HG03457 (cell line): ENCODE measurements around the gene MTHFS.
"Not testable (repeated sequence)": the region's sequence is repeated elsewhere in the genome, so short reads cannot be mapped to it uniquely, and the experiment has no call there.

Source experiments
- ATAC-seq: cut with Tn5 transposase; IDR thresholded peaks from one replicate; pipeline ENCODE4 v1.9.1; 2021; ENCODE audit warnings: moderate number of reproducible peaks; ENCODE audit not compliant: unreplicated experiment

The MTHFS gene

DNA sequence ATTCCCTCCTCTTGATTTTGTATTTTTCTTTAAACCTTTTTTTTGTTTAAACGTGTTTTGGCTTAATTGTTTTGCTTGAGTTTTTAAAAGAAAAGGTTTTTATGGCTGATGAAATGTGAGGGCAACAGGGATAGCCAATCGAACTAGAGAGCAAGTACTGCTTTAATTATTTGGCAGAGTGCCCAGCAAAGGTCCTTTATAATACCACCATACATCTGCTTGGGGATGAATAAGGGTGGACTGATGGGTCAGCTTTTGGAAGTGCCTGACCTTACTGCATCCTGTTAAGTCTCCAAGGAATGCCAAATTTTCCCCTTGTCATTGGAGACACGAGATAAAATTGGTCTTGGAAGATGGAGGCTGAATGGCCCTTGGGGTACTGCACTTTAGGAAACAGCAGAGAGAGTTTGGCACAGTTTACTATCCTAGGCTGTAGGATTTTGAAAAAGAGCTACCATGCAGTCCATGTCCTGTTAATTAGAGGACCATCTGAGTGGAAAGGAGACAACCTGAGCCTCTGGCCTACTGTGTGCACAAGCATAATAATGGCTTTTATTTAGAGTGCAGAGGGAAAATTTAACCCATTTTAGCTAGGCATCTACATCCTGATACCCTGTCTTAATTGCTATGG lies 19.8 kb upstream of the MTHFS start:
- ATAC-seq: no peak

DNA sequence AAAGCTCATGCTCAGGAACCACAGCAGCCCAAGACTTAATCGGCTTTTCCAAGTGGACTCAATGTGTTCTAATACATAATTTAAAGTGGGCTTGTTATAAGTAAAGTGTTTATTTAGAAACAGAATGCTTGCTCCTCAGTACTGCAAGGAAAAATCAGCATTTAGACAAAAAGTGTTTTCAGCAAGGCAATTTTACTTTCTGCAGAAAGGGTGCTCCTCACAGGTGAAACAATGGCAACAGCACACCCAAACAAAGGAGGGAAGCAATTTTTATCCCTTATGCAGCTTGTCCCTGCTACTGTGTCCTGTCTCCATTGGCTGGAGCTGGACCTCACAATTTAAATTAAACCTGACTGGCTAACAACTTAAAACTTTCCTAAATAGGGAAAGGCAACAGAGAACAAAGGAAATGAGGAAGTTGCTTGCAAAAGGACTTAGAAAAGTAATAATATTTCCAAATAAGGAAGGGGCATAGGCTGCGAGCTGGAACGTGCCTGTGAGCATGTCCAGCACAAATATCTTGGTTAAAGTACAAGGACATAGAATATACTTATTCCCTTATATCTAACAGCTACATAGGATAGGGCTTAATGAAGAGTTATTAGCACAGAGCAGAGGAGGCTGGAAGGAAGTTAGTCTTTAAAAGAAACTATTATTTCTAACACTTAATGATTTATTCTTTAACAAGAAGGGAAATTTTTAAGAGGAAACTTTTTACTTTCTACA lies 19.1 kb upstream of the MTHFS start:
- not testable (repeated sequence) for ATAC-seq

DNA sequence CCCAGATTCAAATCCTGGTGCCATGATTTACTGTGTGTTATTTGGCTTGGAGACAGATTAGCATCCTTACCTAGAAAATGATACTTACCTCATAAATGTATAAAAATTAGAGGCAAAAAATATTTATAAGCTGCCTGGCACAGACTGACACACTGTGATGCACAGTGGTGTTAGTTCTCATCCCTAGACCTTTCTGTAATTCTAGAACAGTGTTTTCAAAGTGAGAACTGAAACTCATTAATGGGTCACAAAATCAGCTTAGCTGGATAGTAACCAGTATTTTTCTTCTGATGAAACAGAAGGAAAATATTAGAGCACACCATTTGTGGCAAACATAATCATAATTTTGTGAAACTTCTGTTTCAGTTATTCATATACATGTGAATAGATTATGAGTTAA lies 17.9 kb upstream of the MTHFS start:
- ATAC-seq: no peak

DNA sequence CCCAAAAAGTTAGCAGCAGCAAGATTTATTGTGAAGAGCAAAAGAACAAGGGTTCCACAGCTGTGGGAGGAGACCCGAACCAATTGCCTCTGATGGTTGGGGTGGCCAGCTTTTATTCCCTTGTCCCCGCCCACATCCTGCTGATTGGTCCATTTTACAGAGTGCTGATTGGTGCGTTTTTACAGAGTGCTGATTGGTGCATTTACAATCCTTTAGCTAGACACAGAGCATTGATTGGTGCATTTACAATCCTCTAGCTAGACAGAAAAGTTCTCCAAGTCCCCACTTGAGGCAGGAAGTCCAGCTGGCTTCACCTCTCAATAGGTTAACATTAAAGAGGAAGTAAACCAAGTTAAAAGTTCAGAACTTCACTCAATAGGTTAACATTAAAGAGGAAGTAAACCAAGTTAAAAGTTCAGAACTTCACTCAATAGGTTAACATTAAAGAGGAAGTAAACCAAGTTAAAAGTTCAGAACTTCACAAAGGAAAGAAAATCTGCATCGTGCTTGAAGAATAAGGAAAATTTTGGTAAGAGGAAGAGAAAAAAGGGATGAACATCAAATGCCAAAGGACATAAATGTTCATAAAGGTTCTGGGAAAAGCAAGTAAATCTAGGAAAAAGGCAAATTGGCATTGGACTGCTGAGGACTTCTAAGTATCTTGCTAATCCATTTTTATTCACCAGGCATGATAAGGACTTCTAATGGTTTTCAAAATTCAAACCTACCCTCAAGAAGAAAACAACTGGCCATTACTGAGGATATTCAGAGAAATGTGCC lies 12.9 kb upstream of the MTHFS start:
- ATAC-seq: not testable (repeated sequence)

DNA sequence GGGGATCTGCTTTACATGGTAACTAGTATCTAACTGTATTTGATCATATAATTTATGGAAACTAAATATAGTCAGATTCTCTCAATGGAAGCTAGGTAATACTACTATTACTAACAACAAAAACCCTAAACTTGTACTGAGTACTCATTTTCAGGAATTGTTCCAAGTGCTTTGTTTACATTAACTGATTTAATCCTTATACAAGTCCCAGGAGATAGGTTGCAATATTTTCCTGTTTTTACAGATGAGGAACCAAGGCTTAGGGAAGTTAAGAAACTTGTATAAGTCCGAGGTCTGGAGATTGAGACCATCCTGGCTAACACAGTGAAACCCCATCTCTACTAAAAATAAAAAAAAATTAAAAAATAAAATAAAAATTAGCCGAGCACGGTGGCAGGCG lies 7.5 kb upstream of the MTHFS start:
- no peak for ATAC-seq

DNA sequence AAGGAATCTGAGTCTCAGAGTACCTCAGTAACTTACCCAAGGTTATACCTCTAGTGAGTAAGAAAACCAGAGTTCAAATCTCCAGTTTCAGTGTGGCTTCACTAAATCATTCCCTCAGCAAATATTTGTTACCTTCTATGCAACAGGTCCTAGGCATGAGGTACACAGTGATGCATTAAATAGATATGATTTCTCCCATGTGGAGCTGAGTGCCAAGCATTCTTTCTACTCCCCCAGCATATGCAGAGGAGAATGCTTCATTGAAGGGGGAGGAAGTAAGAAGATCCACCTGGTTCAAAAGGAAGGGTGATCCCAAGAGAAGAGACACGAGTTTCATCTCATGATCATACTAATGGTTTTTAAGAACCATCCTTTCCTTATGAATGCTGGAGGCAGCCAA lies 6.8 kb upstream of the MTHFS start:
- no peak for ATAC-seq

DNA sequence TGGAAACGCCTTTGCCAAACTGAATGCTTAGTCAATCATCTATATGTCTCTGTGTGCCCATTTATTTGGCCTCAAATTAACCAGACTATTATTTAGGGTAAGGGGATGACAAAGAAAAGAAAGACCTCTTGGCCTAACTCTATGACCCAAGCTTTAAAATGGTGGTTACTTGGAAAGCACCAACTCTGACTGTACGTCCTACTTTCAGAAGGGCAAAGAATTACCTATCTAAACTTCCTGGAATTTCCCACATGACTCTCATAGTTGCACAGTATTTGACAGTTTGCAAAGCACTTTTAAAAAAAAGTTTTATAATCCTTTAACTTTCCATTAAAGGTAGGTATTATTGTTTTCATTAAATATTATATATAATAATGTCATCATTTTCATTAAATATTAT lies 6.3 kb upstream of the MTHFS start:
- no peak for ATAC-seq

DNA sequence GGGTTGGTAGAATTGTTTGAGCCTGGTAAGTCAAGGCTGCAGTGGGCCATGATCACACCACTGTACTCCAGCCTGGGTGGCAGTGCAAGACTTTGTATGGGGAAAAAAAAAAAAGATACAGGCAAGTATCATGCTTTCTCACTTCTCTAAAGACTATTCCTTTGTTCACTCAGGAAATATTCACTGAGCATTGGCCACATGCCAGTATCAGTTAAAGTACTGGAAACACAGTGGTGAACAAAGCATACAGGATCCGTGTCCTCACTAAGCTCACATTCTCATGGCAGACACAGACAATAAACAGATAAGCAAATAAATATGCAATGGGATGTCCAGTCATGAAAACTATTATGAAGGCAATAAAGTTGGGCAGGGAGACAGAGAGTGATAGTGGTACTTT lies 5.1 kb upstream of the MTHFS start:
- no peak for ATAC-seq

DNA sequence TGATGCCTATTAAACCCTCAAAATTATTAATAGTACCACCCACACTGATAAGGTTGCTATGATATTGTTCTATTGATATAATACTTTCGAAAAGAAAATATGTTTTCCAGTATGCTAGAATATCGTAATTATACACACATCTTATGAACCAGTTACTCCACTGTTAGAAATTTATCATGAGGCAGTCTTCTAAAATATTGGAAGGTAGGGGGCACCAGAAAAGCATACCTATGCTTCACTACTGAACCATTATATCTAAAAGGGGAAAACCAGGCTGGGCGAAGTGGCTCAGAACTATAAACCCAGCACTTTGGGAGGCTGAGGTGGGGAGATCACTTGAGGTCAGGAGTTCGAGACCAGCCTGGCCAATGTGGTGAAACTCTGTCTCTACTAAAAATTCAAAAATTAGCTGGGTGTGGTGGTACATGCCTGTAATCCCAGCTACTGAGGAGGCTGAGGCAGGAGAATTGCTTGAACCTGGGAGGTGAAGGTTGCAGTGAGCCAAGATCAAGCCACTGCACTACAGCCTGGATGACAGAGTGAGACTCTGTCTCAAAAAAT lies 4.1 kb upstream of the MTHFS start:
- ATAC-seq: not testable (repeated sequence)

DNA sequence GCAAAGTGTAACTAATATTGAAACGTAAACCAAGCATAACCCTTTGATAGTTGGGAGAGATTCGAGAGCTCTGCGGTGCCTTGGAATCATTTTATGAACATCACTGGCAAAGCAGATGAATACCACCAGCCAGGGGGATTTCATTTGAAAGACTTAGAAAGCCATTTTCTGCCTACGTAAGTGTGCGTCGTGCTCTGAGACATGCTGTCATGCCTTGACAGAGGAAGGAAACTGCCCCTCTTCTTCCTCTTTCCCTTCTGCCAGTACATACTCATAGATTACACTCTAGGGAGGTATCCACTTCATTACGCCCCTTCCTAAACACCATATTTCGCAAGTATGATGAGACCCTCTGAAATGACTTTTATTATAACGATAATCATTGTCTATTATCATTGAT lies 3.3 kb upstream of the MTHFS start:
- ATAC-seq: no peak

DNA sequence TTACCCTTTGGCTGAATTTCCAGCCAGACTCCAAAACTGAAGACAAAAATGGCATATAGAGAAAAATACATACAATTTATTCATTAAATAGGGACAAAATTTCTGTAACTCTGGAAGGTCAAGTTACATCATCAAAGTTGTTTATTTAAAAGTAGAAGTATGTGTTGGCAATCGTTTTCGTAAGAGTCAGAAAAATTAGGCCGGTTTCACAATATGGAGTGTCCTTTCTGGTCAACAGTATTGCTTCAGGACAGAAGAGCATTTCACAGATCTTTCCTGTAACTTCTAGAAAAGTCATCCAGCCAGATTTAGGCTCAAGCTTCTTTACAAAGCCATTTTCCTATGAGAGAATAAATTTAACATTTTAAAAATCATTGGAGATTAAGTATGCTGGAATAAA lies 2.0 kb upstream of the MTHFS start:
- ATAC-seq: not testable (repeated sequence)

DNA sequence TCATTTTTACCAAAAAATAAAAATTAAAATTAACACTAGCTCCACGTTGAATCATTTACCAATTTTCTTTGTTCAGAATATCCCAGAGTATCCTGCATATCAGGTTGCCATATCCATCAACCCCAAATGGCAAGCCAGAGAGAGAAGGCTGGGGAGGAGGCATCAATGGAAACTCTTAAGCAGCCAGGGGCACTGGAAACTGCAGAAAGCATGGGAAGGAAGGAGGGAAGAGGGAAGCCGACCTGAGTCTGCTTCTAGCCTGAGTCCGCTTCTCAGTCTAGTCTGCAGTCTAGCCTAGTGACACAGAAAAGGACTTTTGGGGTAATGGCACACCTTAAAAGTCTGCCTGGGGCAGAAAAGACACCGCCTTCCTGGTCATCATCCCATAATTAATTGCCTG lies 1.6 kb upstream of the MTHFS start:
- no peak for ATAC-seq

DNA sequence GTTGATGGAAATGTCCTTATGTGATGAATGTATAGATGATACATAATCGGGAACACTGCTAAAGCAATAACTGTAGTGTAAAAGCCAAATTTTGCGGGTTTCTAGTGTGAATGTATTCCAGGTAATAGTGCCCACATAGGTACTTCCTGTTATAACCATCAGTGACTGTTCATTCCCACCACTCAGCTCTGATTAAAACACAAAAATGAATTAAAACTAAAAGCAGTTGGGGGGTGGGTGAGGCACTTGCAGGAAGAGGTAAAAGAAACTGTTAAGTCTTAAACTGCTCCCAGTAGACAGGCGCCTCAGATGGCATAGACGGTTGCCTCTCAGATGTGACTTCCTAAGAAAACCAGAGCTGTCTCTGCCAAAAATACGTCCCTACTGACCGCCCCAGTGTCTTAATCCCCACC lies 893 bp upstream of the MTHFS start:
- ATAC-seq: no peak

DNA sequence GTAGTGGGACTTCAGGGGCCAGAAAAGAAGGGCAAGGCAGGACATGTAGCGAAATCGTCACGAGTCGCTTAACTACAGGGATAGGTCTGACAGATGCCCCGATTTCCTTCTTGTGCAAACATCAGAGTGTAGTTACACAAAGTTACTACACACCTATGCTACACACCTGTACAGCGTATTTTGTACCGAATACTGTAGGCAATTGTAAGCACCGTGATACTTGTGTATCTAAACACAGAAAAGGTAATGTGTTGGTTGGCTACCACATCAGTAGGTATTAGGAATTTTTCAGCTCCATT lies 515 bp upstream of the MTHFS start:
- ATAC-seq: no peak

DNA sequence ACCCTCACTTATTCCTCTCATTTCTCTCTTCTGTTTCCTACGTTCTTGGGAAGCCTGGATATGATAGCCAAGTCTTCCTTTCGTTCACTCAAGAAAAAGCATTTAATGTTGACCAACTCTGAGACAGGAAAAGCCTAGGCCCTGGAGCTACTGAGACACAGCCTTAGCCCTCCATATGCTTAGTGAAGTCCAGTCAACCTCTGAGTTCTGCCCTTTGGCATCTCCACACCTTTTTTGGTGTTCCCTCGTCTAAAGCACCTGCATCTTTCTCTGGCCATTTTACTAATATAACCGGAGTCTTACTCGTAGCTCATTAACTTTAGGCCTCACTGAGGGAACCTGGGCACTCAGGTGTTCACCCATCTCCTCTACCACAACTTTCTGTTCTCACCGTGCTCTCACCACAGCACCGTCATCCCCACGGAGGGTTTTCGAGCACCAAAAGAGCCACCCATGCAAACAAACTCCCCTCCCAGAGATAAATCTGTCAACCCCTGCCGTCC lies 632 bp downstream of the MTHFS start:
- peak; percentile 32 for ATAC-seq

DNA sequence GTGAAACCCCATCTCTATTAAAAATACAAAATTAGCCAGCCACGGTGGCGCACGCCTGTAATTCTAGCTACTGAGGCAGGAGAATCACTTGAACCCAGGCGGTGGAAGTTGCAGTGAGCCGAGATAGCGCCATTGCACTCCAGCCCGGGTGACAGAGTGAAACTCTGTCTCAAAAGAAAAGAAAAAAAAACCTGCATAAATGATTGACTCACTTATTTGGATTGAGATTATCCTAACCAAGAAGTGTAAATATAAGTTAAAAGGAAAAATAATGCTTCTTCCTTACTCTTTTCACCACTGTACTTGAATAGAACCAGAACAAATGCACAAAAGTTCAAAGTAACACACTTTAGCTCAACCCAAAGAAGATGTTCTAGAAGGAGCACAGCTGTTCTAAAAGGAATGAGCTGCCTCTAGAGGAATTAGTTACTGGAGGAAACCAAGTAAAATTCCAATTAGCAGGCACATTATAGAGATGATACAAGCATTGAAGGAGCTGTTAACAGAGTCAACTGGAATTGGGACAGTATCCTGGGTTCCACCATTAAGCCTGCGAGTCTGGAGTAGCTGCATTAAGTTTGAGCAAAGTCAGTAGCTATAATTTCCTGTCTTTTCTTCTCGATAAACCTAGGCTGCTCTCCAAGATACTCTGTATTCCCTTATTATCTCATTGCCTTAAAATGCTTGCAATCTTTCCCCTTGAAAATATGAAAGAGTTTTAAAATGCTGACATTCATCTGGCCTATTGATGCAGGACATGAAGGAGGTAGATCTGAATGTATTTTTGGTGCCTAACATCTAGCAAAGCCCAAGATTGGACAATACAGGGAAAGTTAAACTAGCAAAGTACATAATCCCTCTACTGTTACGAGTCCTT lies 9.5 kb downstream of the MTHFS start:
- ATAC-seq: no peak

DNA sequence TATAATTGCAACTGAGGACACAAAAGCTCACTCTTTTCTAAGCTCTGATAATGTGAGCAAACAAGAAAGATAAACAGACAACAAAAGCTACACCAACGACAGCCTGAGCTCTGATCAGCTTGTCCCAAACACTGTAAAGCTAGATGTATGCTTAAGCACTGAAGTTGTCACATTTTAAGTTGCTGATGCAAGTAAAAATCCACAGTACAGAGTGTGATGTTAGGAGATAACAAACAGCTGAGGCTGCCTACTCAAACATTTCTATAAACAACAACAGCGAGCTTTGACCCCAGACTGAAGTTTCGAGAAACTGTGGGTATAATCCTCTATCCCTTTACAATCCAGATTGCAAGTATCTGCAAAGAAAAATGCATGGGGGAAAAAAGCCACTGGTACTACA lies 10.7 kb downstream of the MTHFS start:
- no peak for ATAC-seq

DNA sequence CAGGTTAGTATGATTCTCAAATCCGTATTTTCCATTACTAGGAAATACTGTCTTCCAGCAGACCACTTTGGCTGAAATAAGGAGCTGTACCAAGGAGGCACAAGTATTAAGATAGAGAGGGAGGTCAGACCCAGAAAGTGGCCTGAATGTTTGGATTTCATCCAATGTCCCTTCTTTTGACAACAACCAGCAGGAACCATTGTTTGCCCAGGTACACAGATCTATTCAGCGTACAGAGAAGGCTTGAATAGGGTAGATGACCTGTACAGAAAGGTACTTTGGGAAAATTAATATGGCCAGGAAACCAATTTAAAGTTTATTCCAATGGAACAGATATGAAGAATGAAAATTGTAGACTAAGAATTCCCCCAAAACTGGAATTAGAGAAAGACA lies 12.6 kb downstream of the MTHFS start:
- no peak for ATAC-seq

DNA sequence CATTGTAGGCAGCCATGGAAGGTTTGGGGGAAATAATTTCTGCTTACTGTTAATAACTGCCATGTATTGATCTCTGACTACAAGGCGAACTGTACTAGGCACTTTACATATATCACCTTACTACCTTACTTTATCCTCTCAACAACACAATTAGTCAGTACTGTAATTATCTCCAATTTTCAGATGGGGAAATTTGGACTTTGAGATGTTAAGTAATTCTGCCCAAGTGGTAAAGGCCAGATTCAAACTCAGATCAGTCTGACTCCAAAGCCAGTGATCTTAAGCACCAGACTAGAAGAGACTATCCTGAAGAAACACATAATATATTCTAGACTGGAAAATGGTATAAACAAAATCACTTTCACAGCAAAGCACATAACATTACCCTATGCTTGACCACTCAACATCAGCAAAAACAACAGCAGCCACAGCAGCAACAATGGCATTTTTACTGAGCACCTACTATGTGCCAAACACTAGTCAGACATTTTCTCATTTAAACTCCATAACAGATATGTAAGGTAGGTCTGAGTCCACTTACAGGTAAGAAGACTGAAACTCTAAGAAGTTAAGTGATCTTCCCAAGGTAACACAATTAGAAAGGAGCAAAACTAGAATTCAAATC lies 13.1 kb downstream of the MTHFS start:
- ATAC-seq: no peak

DNA sequence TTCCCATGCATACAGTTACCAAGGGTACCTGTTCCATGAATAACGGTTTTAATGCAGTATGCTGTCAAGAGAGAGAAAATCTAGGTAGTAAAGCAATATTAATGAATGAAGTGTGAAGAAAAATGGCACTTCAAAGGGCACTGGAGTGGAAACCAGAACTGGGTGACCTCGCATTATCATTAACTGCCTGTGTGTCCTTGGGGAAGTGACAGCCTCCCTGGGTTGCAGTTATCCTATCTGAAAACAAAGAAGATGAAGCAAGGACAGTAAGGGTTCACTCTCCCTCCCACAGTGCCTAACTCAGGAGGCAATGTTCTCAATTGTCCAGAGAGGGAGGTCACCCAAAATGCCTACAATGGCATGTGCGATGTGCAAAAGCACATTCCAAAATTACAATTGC lies 15.1 kb downstream of the MTHFS start:
- no peak for ATAC-seq
